Ishikawa (cell line): ENCODE measurements around the gene RAD9A.

Source experiments
- TF ChIP-seq, protein P1 (sequence below): IDR thresholded peaks from 2 replicates; pipeline ENCODE4 v1.6.1; 2012
- TF ChIP-seq, protein P2 (sequence below): IDR thresholded peaks from 2 replicates; pipeline ENCODE4 v1.6.1; 2012; ENCODE audit warnings: low read depth, mild to moderate bottlenecking

DNA sequence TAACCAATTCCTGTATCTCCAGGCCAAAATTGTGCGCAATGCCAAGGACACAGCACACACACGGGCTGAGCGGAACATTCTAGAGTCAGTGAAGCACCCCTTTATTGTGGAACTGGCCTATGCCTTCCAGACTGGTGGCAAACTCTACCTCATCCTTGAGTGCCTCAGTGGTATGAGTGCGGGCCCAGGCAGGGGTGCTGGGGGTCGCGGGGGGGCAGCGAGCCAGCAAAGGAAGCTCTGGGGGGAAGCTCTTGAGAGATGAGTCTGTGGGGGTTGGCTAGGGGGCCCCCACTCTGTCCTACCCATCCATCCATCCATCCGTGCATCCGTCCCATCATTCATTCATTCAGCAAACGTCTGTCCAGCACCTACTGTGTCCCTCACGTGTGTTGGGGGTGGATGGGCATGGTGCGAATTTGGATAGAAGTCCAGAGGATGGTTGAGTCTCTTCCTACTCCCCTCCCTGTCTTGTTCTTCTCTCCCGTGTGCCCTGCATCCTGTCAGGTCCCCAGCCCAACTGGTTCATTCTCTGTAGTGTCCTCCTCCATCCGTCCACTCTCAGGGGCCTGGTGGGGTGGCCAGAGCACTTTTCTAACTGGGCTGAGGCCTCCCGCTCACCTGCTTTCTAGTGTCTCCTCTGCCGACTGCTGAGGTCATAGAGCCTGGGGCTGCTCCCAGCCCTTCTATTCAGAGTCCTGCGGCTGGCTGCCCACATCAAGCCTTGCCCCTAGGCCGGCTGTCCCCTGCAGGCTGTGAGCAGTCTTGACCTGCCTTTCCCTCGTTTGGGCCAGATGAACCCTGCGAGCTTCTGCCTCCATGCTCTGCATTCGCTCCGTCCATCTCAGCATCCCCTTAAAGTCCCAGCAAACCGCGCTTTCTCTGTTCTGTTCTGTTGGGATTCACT is 39.8 kb downstream of the RAD9A start:
- TF ChIP-seq, protein P1, sequence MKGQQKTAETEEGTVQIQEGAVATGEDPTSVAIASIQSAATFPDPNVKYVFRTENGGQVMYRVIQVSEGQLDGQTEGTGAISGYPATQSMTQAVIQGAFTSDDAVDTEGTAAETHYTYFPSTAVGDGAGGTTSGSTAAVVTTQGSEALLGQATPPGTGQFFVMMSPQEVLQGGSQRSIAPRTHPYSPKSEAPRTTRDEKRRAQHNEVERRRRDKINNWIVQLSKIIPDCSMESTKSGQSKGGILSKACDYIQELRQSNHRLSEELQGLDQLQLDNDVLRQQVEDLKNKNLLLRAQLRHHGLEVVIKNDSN: no peak
- TF ChIP-seq, protein P2, sequence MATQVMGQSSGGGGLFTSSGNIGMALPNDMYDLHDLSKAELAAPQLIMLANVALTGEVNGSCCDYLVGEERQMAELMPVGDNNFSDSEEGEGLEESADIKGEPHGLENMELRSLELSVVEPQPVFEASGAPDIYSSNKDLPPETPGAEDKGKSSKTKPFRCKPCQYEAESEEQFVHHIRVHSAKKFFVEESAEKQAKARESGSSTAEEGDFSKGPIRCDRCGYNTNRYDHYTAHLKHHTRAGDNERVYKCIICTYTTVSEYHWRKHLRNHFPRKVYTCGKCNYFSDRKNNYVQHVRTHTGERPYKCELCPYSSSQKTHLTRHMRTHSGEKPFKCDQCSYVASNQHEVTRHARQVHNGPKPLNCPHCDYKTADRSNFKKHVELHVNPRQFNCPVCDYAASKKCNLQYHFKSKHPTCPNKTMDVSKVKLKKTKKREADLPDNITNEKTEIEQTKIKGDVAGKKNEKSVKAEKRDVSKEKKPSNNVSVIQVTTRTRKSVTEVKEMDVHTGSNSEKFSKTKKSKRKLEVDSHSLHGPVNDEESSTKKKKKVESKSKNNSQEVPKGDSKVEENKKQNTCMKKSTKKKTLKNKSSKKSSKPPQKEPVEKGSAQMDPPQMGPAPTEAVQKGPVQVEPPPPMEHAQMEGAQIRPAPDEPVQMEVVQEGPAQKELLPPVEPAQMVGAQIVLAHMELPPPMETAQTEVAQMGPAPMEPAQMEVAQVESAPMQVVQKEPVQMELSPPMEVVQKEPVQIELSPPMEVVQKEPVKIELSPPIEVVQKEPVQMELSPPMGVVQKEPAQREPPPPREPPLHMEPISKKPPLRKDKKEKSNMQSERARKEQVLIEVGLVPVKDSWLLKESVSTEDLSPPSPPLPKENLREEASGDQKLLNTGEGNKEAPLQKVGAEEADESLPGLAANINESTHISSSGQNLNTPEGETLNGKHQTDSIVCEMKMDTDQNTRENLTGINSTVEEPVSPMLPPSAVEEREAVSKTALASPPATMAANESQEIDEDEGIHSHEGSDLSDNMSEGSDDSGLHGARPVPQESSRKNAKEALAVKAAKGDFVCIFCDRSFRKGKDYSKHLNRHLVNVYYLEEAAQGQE: no peak
